Activated CD8-positive, alpha-beta memory T cell treated with anti-CD3 and anti-CD28 coated beads for 4 hours (primary cell): ENCODE measurements around the gene TRRAP.

Source experiments
- DNase-seq, 2 donors: peaks; one replicate each; pipeline ENCODE4 v3.0.0-alpha.2; 2020; ENCODE audit warnings: low read depth in 2 of 2

TRRAP gene

GRCh38 chr7:98900815-98901214 is 22.5 kb downstream of the TRRAP start:
- DNase-seq: no peak

- no peak for DNase-seq
Measured at GRCh38 chr7:98902523-98902922, 24.2 kb downstream of the TRRAP start.

GRCh38 chr7:98903246-98903645 is 24.9 kb downstream of the TRRAP start:
- no peak for DNase-seq

- DNase-seq: no peak
Measured at GRCh38 chr7:98907570-98907969, 29.2 kb downstream of the TRRAP start.

GRCh38 chr7:98908585-98908984 is 30.3 kb downstream of the TRRAP start:
- no peak for DNase-seq

GRCh38 chr7:98909487-98909886 is 31.2 kb downstream of the TRRAP start:
- DNase-seq: no peak

GRCh38 chr7:98910427-98910826 is 32.1 kb downstream of the TRRAP start:
- no peak for DNase-seq

GRCh38 chr7:98911916-98912315 is 33.6 kb downstream of the TRRAP start:
- no peak for DNase-seq

GRCh38 chr7:98913026-98913425 is 34.7 kb downstream of the TRRAP start:
- no peak for DNase-seq

- DNase-seq: no peak
Measured at GRCh38 chr7:98913612-98914011, 35.3 kb downstream of the TRRAP start.

- DNase-seq: no peak
Measured at GRCh38 chr7:98917331-98917730, 39.0 kb downstream of the TRRAP start.

GRCh38 chr7:98921608-98922372 is 43.5 kb downstream of the TRRAP start:
- DNase-seq: no peak

GRCh38 chr7:98922392-98923187 is 44.3 kb downstream of the TRRAP start:
- DNase-seq: no peak

GRCh38 chr7:98923512-98923911 is 45.2 kb downstream of the TRRAP start:
- no peak for DNase-seq

- no peak for DNase-seq
Measured at GRCh38 chr7:98927125-98927524, 48.8 kb downstream of the TRRAP start.

GRCh38 chr7:98930464-98930863 is 52.1 kb downstream of the TRRAP start:
- no peak for DNase-seq

- no peak for DNase-seq
Measured at GRCh38 chr7:98930921-98931320, 52.6 kb downstream of the TRRAP start.

GRCh38 chr7:98933321-98933720 is 55.0 kb downstream of the TRRAP start:
- no peak for DNase-seq

GRCh38 chr7:98934267-98934666 is 55.9 kb downstream of the TRRAP start:
- DNase-seq: no peak

- DNase-seq: no peak
Measured at GRCh38 chr7:98935811-98936210, 57.5 kb downstream of the TRRAP start.

- DNase-seq: no peak
Measured at GRCh38 chr7:98943336-98943735, 65.0 kb downstream of the TRRAP start.

- no peak for DNase-seq
Measured at GRCh38 chr7:98944386-98944785, 66.1 kb downstream of the TRRAP start.

- DNase-seq: no peak
Measured at GRCh38 chr7:98945852-98946251, 67.5 kb downstream of the TRRAP start.
